ENCODE measurements around the gene MED27. TPM values are rescaled to one million over a fixed set of nuclear protein-coding genes. Genes with fewer than 3 reads are reported as not detected.
A peak's percentile ranks its signal among the peaks of the same experiment; 100 is the strongest.

Gene MED27
- total and polyA plus RNA-seq, 10 of the 15 experiments (the other 5 are each of a cell fraction or from before 2014, with no cell fraction given) = 20.3 to 50.3 (median 35.5) TPM

DNA sequence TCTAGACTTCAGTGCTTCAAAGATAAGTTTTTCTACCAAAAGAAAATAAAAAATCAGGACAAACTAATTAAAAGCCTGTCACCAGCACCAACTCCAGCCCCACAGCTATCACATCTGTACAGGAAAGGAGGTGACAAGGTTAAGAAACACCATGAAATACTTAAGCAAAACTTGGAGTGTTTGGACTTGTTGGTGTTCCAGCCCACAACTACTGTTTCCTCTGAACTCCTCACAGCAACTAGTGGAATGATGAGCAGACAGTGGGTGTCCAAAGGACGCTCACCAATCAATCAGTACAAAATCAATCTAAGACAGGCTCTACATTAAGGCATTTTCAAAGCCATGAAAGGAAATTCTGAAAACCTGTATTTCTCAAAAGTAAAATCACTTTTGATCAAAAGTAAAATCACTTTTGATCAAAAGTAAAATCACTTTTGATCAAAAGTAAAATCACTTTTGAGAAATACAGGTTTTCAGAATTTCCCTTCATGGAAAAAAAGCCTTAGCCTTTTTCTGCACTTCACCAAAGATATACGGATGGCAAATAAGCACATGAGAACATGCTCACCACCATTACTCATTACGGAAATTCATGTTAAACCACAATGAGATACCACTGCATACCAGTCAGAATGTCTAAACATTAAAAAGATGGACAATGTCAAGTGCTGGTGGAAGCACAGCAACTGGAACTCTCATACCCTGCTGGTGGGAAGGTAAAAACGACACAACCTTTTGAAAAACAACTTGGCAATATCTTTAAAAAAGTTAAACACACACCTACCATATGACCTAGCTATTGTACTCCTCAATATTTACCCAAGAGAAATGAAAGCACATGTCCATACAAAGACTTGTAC lies 79.7 kb downstream of the MED27 start:
- intact Hi-C loops (cut with micrococcal nuclease; ENCODE audit: unreplicated experiment) (no loop called here), in situ Hi-C loops (cut with MboI) (no loop called here)
- POLR2A ChIA-PET = no interaction called here
- SMC1A ChIA-PET (ENCODE audit: uncharacterized antibody, unreplicated experiment) = interaction anchor here (1.2 kb wide), 1 partner anchor 11 kb away, joined by 4 read pairs; no protein-coding TSS in a partner anchor
- FAIRE-seq = no peak
- RAD21 ChIA-PET (ENCODE audit: unreplicated experiment) = no interaction called here
- H3K79me2 ChIP-seq (ENCODE audit: control insufficient read depth, insufficient read depth, low read length) = no peaks in the 10 kb centered on the region
- H2AFZ ChIP-seq (ENCODE audit: control insufficient read depth, low read depth, low read length) = no peak overlapping the region
- BruUV-seq (replicated peaks) = no TSS peak
- DNase-seq (ENCODE audit: low read depth, low spot score) = peak; percentile 36
- H3K36me3 ChIP-seq (ENCODE audit: control insufficient read depth in 2 of 2, insufficient read depth in 2 of 2, low read length in 1 of 2) = no peaks in the 10 kb centered on the region; a peak in 1 of 4 replicates
- H3K4me2 ChIP-seq (ENCODE audit: control insufficient read depth, insufficient read depth) = no peak overlapping the region
- peaks cover 10% of the 10 kb centered on the region; the same call in 1 of the 2 replicates for H4K20me1 ChIP-seq (ENCODE audit: control insufficient read depth, insufficient read depth)
- WGBS (ENCODE audit: insufficient coverage, insufficient replicate concordance, low lambda C conversion rate, missing lambda C conversion rate) = 48% methylated on average over 4 of the region's 4 CpGs
- no peak overlapping the region for H3K9ac ChIP-seq (ENCODE audit: control insufficient read depth, insufficient read depth, low read length)
- no peak overlapping the region for H3K27ac ChIP-seq (ENCODE audit: control insufficient read depth, insufficient read depth)
- peaks cover 3% of the 10 kb centered on the region; the same call in 1 of the 3 replicates for H3K9me3 ChIP-seq (replicated peaks; ENCODE audit: control insufficient read depth, insufficient read depth, low read length)
- H3K27me3 ChIP-seq (replicated peaks in 1 of 2; ENCODE audit: control insufficient read depth in 2 of 2, insufficient read depth in 2 of 2, low read length in 1 of 2) = no peaks in the 10 kb centered on the region
- CTCF ChIA-PET = no interaction called here
- H3K4me3 ChIP-seq = no peak overlapping the region
- peak; percentile 75 for ATAC-seq
- H3K4me1 ChIP-seq (ENCODE audit: control insufficient read depth, insufficient read depth, low read length) = peaks cover 33% of the 10 kb centered on the region
- TF ChIP-seq, protein P1, sequence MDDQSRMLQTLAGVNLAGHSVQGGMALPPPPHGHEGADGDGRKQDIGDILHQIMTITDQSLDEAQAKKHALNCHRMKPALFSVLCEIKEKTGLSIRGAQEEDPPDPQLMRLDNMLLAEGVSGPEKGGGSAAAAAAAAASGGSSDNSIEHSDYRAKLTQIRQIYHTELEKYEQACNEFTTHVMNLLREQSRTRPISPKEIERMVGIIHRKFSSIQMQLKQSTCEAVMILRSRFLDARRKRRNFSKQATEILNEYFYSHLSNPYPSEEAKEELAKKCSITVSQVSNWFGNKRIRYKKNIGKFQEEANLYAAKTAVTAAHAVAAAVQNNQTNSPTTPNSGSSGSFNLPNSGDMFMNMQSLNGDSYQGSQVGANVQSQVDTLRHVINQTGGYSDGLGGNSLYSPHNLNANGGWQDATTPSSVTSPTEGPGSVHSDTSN (IDR thresholded peaks at IDR 0.05; ENCODE audit: insufficient replicate concordance, low read depth, low read length) = peak; percentile 18
- TF ChIP-seq, protein P2, sequence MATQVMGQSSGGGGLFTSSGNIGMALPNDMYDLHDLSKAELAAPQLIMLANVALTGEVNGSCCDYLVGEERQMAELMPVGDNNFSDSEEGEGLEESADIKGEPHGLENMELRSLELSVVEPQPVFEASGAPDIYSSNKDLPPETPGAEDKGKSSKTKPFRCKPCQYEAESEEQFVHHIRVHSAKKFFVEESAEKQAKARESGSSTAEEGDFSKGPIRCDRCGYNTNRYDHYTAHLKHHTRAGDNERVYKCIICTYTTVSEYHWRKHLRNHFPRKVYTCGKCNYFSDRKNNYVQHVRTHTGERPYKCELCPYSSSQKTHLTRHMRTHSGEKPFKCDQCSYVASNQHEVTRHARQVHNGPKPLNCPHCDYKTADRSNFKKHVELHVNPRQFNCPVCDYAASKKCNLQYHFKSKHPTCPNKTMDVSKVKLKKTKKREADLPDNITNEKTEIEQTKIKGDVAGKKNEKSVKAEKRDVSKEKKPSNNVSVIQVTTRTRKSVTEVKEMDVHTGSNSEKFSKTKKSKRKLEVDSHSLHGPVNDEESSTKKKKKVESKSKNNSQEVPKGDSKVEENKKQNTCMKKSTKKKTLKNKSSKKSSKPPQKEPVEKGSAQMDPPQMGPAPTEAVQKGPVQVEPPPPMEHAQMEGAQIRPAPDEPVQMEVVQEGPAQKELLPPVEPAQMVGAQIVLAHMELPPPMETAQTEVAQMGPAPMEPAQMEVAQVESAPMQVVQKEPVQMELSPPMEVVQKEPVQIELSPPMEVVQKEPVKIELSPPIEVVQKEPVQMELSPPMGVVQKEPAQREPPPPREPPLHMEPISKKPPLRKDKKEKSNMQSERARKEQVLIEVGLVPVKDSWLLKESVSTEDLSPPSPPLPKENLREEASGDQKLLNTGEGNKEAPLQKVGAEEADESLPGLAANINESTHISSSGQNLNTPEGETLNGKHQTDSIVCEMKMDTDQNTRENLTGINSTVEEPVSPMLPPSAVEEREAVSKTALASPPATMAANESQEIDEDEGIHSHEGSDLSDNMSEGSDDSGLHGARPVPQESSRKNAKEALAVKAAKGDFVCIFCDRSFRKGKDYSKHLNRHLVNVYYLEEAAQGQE (IDR thresholded peaks at IDR 0.05; ENCODE audit: low read depth, low read length) = no peak
- TF ChIP-seq, protein P3, sequence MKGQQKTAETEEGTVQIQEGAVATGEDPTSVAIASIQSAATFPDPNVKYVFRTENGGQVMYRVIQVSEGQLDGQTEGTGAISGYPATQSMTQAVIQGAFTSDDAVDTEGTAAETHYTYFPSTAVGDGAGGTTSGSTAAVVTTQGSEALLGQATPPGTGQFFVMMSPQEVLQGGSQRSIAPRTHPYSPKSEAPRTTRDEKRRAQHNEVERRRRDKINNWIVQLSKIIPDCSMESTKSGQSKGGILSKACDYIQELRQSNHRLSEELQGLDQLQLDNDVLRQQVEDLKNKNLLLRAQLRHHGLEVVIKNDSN (IDR thresholded peaks at IDR 0.05; ENCODE audit: borderline replicate concordance, extremely low read length, insufficient read depth, low read depth, low read length) = no peak
- TF ChIP-seq TCF12 (IDR thresholded peaks at IDR 0.05; ENCODE audit: low read depth, low read length) (no peak), HDGF (IDR thresholded peaks at IDR 0.05) (no peak), PML (IDR thresholded peaks at IDR 0.05; ENCODE audit: low read length) (no peak), FOS (IDR thresholded peaks at IDR 0.05; ENCODE audit: borderline replicate concordance, extremely low read depth, insufficient read length) (no peak), SPI1 (IDR thresholded peaks at IDR 0.05; ENCODE audit: borderline replicate concordance, insufficient read depth, low read depth, low read length) (no peak), CHD1 (IDR thresholded peaks at IDR 0.05; ENCODE audit: low read depth, low read length) (no peak), RUNX3 (IDR thresholded peaks at IDR 0.05; ENCODE audit: low read length) (peak; percentile 75), JUNB (IDR thresholded peaks at IDR 0.05) (0 out of 2 replicates have a peak, but pooled peaks have one; percentile 28), NFYB (IDR thresholded peaks at IDR 0.05; ENCODE audit: insufficient read depth, low read depth, low read length) (no peak), POU2F2 (IDR thresholded peaks at IDR 0.05; ENCODE audit: borderline replicate concordance, low read depth, low read length) (no peak), CREB1 (IDR thresholded peaks at IDR 0.05; ENCODE audit: low read depth) (no peak)
- TF ChIP-seq, protein P4, sequence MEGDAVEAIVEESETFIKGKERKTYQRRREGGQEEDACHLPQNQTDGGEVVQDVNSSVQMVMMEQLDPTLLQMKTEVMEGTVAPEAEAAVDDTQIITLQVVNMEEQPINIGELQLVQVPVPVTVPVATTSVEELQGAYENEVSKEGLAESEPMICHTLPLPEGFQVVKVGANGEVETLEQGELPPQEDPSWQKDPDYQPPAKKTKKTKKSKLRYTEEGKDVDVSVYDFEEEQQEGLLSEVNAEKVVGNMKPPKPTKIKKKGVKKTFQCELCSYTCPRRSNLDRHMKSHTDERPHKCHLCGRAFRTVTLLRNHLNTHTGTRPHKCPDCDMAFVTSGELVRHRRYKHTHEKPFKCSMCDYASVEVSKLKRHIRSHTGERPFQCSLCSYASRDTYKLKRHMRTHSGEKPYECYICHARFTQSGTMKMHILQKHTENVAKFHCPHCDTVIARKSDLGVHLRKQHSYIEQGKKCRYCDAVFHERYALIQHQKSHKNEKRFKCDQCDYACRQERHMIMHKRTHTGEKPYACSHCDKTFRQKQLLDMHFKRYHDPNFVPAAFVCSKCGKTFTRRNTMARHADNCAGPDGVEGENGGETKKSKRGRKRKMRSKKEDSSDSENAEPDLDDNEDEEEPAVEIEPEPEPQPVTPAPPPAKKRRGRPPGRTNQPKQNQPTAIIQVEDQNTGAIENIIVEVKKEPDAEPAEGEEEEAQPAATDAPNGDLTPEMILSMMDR (IDR thresholded peaks at IDR 0.05 in 2 of 3, conservative IDR thresholded peaks at IDR 0.05 in 1 of 3; ENCODE audit: control insufficient read depth in 2 of 3, extremely low read depth in 1 of 3, insufficient read depth in 1 of 3, low read depth in 3 of 3, low read length in 3 of 3) = no peak
